Skeletal muscle cell (primary cell): ENCODE measurements around the gene C14orf132.

Experiments
- DNase-seq: peaks from one replicate; pipeline ENCODE4 v3.0.0-alpha.2; 2010; ENCODE audit warnings: low read depth
- H3K4me3 ChIP-seq: 2 replicates; pipeline ENCODE4 v1.5.1; 2011; ENCODE audit warnings: low read depth, mild to moderate bottlenecking, control low read depth, low read length, moderate library complexity

C14orf132 gene

GRCh38 chr14:96108061-96108795 is 69.1 kb downstream of the C14orf132 start:
- no peak overlapping the region for H3K4me3 ChIP-seq
- no peak for DNase-seq

- DNase-seq, result no peak
- no peak overlapping the region for H3K4me3 ChIP-seq
These were observed 69.7 kb downstream of the C14orf132 start for GRCh38 chr14:96108911-96109310.

- H3K4me3 ChIP-seq, result no peak overlapping the region
- no peak for DNase-seq
These were observed 70.6 kb downstream of the C14orf132 start for GRCh38 chr14:96109596-96110355.

GRCh38 chr14:96112032-96112431 is 72.9 kb downstream of the C14orf132 start:
- DNase-seq, result no peak
- no peak overlapping the region for H3K4me3 ChIP-seq

- DNase-seq, result no peak
- H3K4me3 ChIP-seq, result no peak overlapping the region
These were observed 74.8 kb downstream of the C14orf132 start for GRCh38 chr14:96114002-96114401.

- H3K4me3 ChIP-seq, result no peak overlapping the region
- no peak for DNase-seq
These were observed 78.1 kb downstream of the C14orf132 start for GRCh38 chr14:96117101-96117897.

GRCh38 chr14:96117960-96118359 is 78.8 kb downstream of the C14orf132 start:
- H3K4me3 ChIP-seq, result no peak overlapping the region
- no peak for DNase-seq

GRCh38 chr14:96118391-96118790 is 79.2 kb downstream of the C14orf132 start:
- H3K4me3 ChIP-seq, result no peak overlapping the region
- no peak for DNase-seq

GRCh38 chr14:96119947-96120346 is 80.8 kb downstream of the C14orf132 start:
- H3K4me3 ChIP-seq, result no peak overlapping the region
- DNase-seq, result no peak

- no peak for DNase-seq
- no peak overlapping the region for H3K4me3 ChIP-seq
These were observed 81.2 kb downstream of the C14orf132 start for GRCh38 chr14:96120392-96120791.

- H3K4me3 ChIP-seq, result no peak overlapping the region
- DNase-seq, result no peak
These were observed 81.8 kb downstream of the C14orf132 start for GRCh38 chr14:96120941-96121340.

GRCh38 chr14:96121660-96122395 is 82.7 kb downstream of the C14orf132 start:
- no peak overlapping the region for H3K4me3 ChIP-seq

GRCh38 chr14:96122496-96122895 is 83.3 kb downstream of the C14orf132 start:
- peak; percentile 66 for DNase-seq
- H3K4me3 ChIP-seq, result no peak overlapping the region

More at GRCh38 chr14:96121660-96122395, 82.7 kb downstream of the C14orf132 start:
- peak; percentile 60 for DNase-seq

- H3K4me3 ChIP-seq, result no peak overlapping the region
- no peak for DNase-seq
These were observed 86.4 kb downstream of the C14orf132 start for GRCh38 chr14:96125536-96125935.

GRCh38 chr14:96126339-96126782 is 87.2 kb downstream of the C14orf132 start:
- no peak for DNase-seq
- H3K4me3 ChIP-seq, result no peak overlapping the region

- DNase-seq, result no peak
- no peak overlapping the region for H3K4me3 ChIP-seq
These were observed 87.7 kb downstream of the C14orf132 start for GRCh38 chr14:96126783-96127271.

GRCh38 chr14:96129128-96129736 is 90.1 kb downstream of the C14orf132 start:
- DNase-seq, result no peak
- no peak overlapping the region for H3K4me3 ChIP-seq

- no peak for DNase-seq
- no peak overlapping the region for H3K4me3 ChIP-seq
These were observed 91.2 kb downstream of the C14orf132 start for GRCh38 chr14:96130391-96130790.

GRCh38 chr14:96130854-96131253 is 91.7 kb downstream of the C14orf132 start:
- no peak for DNase-seq
- H3K4me3 ChIP-seq, result no peak overlapping the region
